Measurements from ENCODE around the gene ATXN7L1. TPM values are rescaled to one million over a fixed set of nuclear protein-coding genes. Genes with fewer than 3 reads are reported as not detected.
A peak's percentile ranks its signal among the peaks of the same experiment; 100 is the strongest.

The ATXN7L1 gene
- total and polyA plus RNA-seq, 3 experiments from 2014 or later, result 9.0 to 18.0 (median 9.7) TPM

GRCh38 chr7:105788816-105789349 is 87.5 kb downstream of the ATXN7L1 start:
- CTCF ChIA-PET, result no interaction called here
- Histone ChIP-seq H3K36me3 (ENCODE audit: insufficient read depth, low read length) (no peaks in the 10 kb centered on the region), H3K27ac (ENCODE audit: low read depth, low read length) (no peak overlapping the region), H3K4me1 (ENCODE audit: insufficient read depth, low read length) (peaks cover 5% of the 10 kb centered on the region), H3K27me3 (ENCODE audit: insufficient read depth, low read length, poor library complexity, severe bottlenecking) (no peaks in the 10 kb centered on the region), H3K4me3 (ENCODE audit: low read length) (no peak overlapping the region), H3K9me3 (ENCODE audit: low read length) (no peaks in the 10 kb centered on the region)
- H3K4me3 Mint-ChIP-seq, result no peak overlapping the region
- no peak overlapping the region for H3K27ac Mint-ChIP-seq
- peaks cover 7 to 18% (median 17%) of the 10 kb centered on the region in 3 donors for H3K36me3 Mint-ChIP-seq
- peaks cover 11 to 34% (median 32%) of the 10 kb centered on the region in 3 donors for H3K4me1 Mint-ChIP-seq
- no peak for DNase-seq
- no peaks in the 10 kb centered on the region for H3K27me3 Mint-ChIP-seq
- POLR2A ChIA-PET, result no interaction called here
- no peaks in the 10 kb centered on the region for H3K9me3 Mint-ChIP-seq

- Mint-ChIP-seq H3K4me3 (no peak overlapping the region), H3K9me3 (no peaks in the 10 kb centered on the region), H3K27ac (peak overlapping the region in 1 of 8 donors; percentile 17), H3K36me3 (peaks cover 7 to 18% (median 17%) of the 10 kb centered on the region in 3 donors), H3K27me3 (no peaks in the 10 kb centered on the region), H3K4me1 (peaks cover 10 to 29% (median 28%) of the 10 kb centered on the region in 3 donors)
- peaks cover 5% of the 10 kb centered on the region for H3K4me1 ChIP-seq (ENCODE audit: insufficient read depth, low read length)
- H3K27ac ChIP-seq (ENCODE audit: low read depth, low read length), result no peak overlapping the region
- no peaks in the 10 kb centered on the region for H3K9me3 ChIP-seq (ENCODE audit: low read length)
- H3K27me3 ChIP-seq (ENCODE audit: insufficient read depth, low read length, poor library complexity, severe bottlenecking), result no peaks in the 10 kb centered on the region
- ChIA-PET POLR2A (no interaction called here), CTCF (no interaction called here)
- no peak overlapping the region for H3K4me3 ChIP-seq (ENCODE audit: low read length)
- DNase-seq, result no peak
- H3K36me3 ChIP-seq (ENCODE audit: insufficient read depth, low read length), result no peaks in the 10 kb centered on the region
These were observed 88.0 kb downstream of the ATXN7L1 start for GRCh38 chr7:105788356-105788755.

- Mint-ChIP-seq H3K4me3 (no peak overlapping the region), H3K9me3 (no peaks in the 10 kb centered on the region), H3K27ac (peak overlapping the region in 1 of 8 donors; percentile 43), H3K4me1 (peaks cover 4 to 23% (median 22%) of the 10 kb centered on the region in 3 donors), H3K36me3 (peaks cover 7 to 18% (median 16%) of the 10 kb centered on the region in 3 donors), H3K27me3 (no peaks in the 10 kb centered on the region)
- ChIA-PET POLR2A (no interaction called here), CTCF (interaction anchor here (0.8 kb wide), 1 partner anchor 131 kb away, joined by 3 read pairs; no protein-coding TSS in a partner anchor)
- no peak for DNase-seq
- H3K27ac ChIP-seq (ENCODE audit: low read depth, low read length), result no peak overlapping the region
- H3K27me3 ChIP-seq (ENCODE audit: insufficient read depth, low read length, poor library complexity, severe bottlenecking), result no peaks in the 10 kb centered on the region
- peaks cover under 1% of the 10 kb centered on the region for H3K4me1 ChIP-seq (ENCODE audit: insufficient read depth, low read length)
- H3K9me3 ChIP-seq (ENCODE audit: low read length), result no peaks in the 10 kb centered on the region
- no peaks in the 10 kb centered on the region for H3K36me3 ChIP-seq (ENCODE audit: insufficient read depth, low read length)
- H3K4me3 ChIP-seq (ENCODE audit: low read length), result no peak overlapping the region
These were observed 88.6 kb downstream of the ATXN7L1 start for GRCh38 chr7:105787793-105788192.

GRCh38 chr7:105786520-105787470 is 89.6 kb downstream of the ATXN7L1 start:
- Mint-ChIP-seq H3K9me3 (no peaks in the 10 kb centered on the region), H3K36me3 (peaks cover 7 to 18% (median 16%) of the 10 kb centered on the region in 3 donors), H3K4me3 (no peak overlapping the region), H3K27ac (peak overlapping the region in 1 of 8 donors; percentile 47), H3K4me1 (peaks cover 0 to 13% (median 12%) of the 10 kb centered on the region in 3 donors), H3K27me3 (no peaks in the 10 kb centered on the region)
- CTCF ChIA-PET, result interaction anchor here (0.8 to 1.2 kb wide), 3 partner anchors 26 to 130 kb away, joined by 3 to 5 read pairs (median 5); no protein-coding TSS in a partner anchor
- Histone ChIP-seq H3K36me3 (ENCODE audit: insufficient read depth, low read length) (no peaks in the 10 kb centered on the region), H3K9me3 (ENCODE audit: low read length) (no peaks in the 10 kb centered on the region), H3K4me1 (ENCODE audit: insufficient read depth, low read length) (no peaks in the 10 kb centered on the region), H3K4me3 (ENCODE audit: low read length) (no peak overlapping the region), H3K27me3 (ENCODE audit: insufficient read depth, low read length, poor library complexity, severe bottlenecking) (no peaks in the 10 kb centered on the region), H3K27ac (ENCODE audit: low read depth, low read length) (no peak overlapping the region)
- POLR2A ChIA-PET, result no interaction called here
- no peak for DNase-seq

- H3K9me3 Mint-ChIP-seq, result no peaks in the 10 kb centered on the region
- H3K4me3 Mint-ChIP-seq, result no peak overlapping the region
- no peak for DNase-seq
These were observed 93.9 kb downstream of the ATXN7L1 start for GRCh38 chr7:105782391-105783042.

GRCh38 chr7:105779856-105780780 is 96.3 kb downstream of the ATXN7L1 start:
- peaks cover 0 to 5% (median 2%) of the 10 kb centered on the region in 3 donors for H3K4me1 Mint-ChIP-seq
- H3K27ac Mint-ChIP-seq, result no peak overlapping the region
- peaks cover 5 to 13% (median 12%) of the 10 kb centered on the region in 3 donors for H3K36me3 Mint-ChIP-seq
- Histone ChIP-seq H3K27me3 (ENCODE audit: insufficient read depth, low read length, poor library complexity, severe bottlenecking) (no peaks in the 10 kb centered on the region), H3K9me3 (ENCODE audit: low read length) (no peaks in the 10 kb centered on the region), H3K36me3 (ENCODE audit: insufficient read depth, low read length) (no peaks in the 10 kb centered on the region), H3K4me1 (ENCODE audit: insufficient read depth, low read length) (no peaks in the 10 kb centered on the region), H3K27ac (ENCODE audit: low read depth, low read length) (no peak overlapping the region), H3K4me3 (ENCODE audit: low read length) (no peak overlapping the region)
- peaks cover 0 to 1% of the 10 kb centered on the region in 2 donors for H3K27me3 Mint-ChIP-seq
- POLR2A ChIA-PET, result no interaction called here
- H3K4me3 Mint-ChIP-seq, result no peak overlapping the region
- no peak for DNase-seq
- CTCF ChIA-PET, result interaction anchor here (2.2 kb wide), 1 partner anchor 20 kb away, joined by 6 read pairs; no protein-coding TSS in a partner anchor
- H3K9me3 Mint-ChIP-seq, result no peaks in the 10 kb centered on the region

More at GRCh38 chr7:105782391-105783042, 93.9 kb downstream of the ATXN7L1 start:
- H3K27ac ChIP-seq (ENCODE audit: low read depth, low read length), result no peak overlapping the region
- no peak overlapping the region for H3K4me3 ChIP-seq (ENCODE audit: low read length)
- H3K4me1 Mint-ChIP-seq, result peaks cover 0 to 5% (median 2%) of the 10 kb centered on the region in 3 donors
- no peaks in the 10 kb centered on the region for H3K4me1 ChIP-seq (ENCODE audit: insufficient read depth, low read length)
- H3K36me3 Mint-ChIP-seq, result peaks cover 10 to 15% (median 11%) of the 10 kb centered on the region in 3 donors
- H3K9me3 ChIP-seq (ENCODE audit: low read length), result no peaks in the 10 kb centered on the region
- H3K27me3 ChIP-seq (ENCODE audit: insufficient read depth, low read length, poor library complexity, severe bottlenecking), result no peaks in the 10 kb centered on the region
- CTCF ChIA-PET, result interaction anchor here (0.6 to 2.2 kb wide), 4 partner anchors 17 to 155 kb away, joined by 3 to 6 read pairs (median 3); no protein-coding TSS in a partner anchor
- no peak overlapping the region for H3K27ac Mint-ChIP-seq
- POLR2A ChIA-PET, result no interaction called here
- H3K27me3 Mint-ChIP-seq, result peaks cover 0 to 1% of the 10 kb centered on the region in 2 donors
- no peaks in the 10 kb centered on the region for H3K36me3 ChIP-seq (ENCODE audit: insufficient read depth, low read length)

GRCh38 chr7:105778956-105779355 is 97.4 kb downstream of the ATXN7L1 start:
- Mint-ChIP-seq H3K36me3 (peaks cover 5 to 8% (median 8%) of the 10 kb centered on the region in 3 donors), H3K27ac (no peak overlapping the region), H3K4me3 (no peak overlapping the region), H3K4me1 (peaks cover 0 to 5% (median 2%) of the 10 kb centered on the region in 3 donors), H3K9me3 (no peaks in the 10 kb centered on the region), H3K27me3 (peaks cover 0 to 1% of the 10 kb centered on the region in 2 donors)
- Histone ChIP-seq H3K36me3 (ENCODE audit: insufficient read depth, low read length) (no peaks in the 10 kb centered on the region), H3K27ac (ENCODE audit: low read depth, low read length) (no peak overlapping the region), H3K4me1 (ENCODE audit: insufficient read depth, low read length) (no peaks in the 10 kb centered on the region), H3K4me3 (ENCODE audit: low read length) (no peak overlapping the region), H3K27me3 (ENCODE audit: insufficient read depth, low read length, poor library complexity, severe bottlenecking) (no peaks in the 10 kb centered on the region), H3K9me3 (ENCODE audit: low read length) (no peaks in the 10 kb centered on the region)
- CTCF ChIA-PET, result interaction anchor here (3.2 kb wide), 1 partner anchor 18 kb away, joined by 9 read pairs; no protein-coding TSS in a partner anchor
- POLR2A ChIA-PET, result no interaction called here
- no peak for DNase-seq
